ENCODE results near the gene TDRD15. TPM values are rescaled to one million over a fixed set of nuclear protein-coding genes. Genes with fewer than 3 reads are reported as not detected.

The TDRD15 gene
- total and polyA plus RNA-seq, 2 of the 13 experiments (the other 11 are each of a cell fraction or from before 2014, with no cell fraction given), result 0.12 to 0.29 TPM

- TF ChIP-seq, protein P1, sequence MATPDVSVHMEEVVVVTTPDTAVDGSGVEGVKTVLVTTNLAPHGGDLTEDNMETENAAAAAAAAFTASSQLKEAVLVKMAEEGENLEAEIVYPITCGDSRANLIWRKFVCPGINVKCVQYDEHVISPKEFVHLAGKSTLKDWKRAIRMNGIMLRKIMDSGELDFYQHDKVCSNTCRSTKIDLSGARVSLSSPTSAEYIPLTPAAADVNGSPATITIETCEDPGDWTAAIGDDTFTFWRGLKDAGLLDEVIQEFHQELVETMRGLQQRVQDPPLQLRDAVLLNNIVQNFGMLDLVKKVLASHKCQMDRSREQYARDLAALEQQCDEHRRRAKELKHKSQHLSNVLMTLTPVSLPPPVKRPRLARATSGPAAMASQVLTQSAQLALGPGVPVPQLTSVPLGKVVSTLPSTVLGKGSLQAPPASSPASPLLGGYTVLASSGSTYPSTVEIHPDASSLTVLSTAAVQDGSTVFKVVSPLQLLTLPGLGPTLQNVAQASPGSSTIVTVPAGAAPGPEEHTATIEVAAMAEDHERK (CRISPR knock-in tag; IDR thresholded peaks at IDR 0.05; ENCODE audit: low read depth), result no peak
- TF ChIP-seq TCF7L2 (IDR thresholded peaks at IDR 0.05; ENCODE audit: low read depth, low read length), result peak; percentile 75
- TF ChIP-seq, protein P2, sequence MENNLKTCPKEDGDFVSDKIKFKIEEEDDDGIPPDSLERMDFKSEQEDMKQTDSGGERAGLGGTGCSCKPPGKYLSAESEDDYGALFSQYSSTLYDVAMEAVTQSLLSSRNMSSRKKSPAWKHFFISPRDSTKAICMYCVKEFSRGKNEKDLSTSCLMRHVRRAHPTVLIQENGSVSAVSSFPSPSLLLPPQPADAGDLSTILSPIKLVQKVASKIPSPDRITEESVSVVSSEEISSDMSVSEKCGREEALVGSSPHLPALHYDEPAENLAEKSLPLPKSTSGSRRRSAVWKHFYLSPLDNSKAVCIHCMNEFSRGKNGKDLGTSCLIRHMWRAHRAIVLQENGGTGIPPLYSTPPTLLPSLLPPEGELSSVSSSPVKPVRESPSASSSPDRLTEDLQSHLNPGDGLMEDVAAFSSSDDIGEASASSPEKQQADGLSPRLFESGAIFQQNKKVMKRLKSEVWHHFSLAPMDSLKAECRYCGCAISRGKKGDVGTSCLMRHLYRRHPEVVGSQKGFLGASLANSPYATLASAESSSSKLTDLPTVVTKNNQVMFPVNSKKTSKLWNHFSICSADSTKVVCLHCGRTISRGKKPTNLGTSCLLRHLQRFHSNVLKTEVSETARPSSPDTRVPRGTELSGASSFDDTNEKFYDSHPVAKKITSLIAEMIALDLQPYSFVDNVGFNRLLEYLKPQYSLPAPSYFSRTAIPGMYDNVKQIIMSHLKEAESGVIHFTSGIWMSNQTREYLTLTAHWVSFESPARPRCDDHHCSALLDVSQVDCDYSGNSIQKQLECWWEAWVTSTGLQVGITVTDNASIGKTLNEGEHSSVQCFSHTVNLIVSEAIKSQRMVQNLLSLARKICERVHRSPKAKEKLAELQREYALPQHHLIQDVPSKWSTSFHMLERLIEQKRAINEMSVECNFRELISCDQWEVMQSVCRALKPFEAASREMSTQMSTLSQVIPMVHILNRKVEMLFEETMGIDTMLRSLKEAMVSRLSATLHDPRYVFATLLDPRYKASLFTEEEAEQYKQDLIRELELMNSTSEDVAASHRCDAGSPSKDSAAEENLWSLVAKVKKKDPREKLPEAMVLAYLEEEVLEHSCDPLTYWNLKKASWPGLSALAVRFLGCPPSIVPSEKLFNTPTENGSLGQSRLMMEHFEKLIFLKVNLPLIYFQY (CRISPR knock-in tag; IDR thresholded peaks at IDR 0.05; ENCODE audit: borderline replicate concordance), result no peak
- TF ChIP-seq ZNF124 (CRISPR knock-in tag; IDR thresholded peaks at IDR 0.05), result 0 out of 2 replicates have a peak, but pooled peaks have one; percentile 31
- no peak for TF ChIP-seq SIN3B (IDR thresholded peaks at IDR 0.05; ENCODE audit: low read length)
- no peak for TF ChIP-seq SP1 (IDR thresholded peaks at IDR 0.05)
- no peak for TF ChIP-seq SP1 (CRISPR knock-in tag; IDR thresholded peaks at IDR 0.05)
- TF ChIP-seq CBX5 (CRISPR knock-in tag; IDR thresholded peaks at IDR 0.05; ENCODE audit: borderline replicate concordance), result no peak
- no peak for TF ChIP-seq MYC (CRISPR knock-in tag; IDR thresholded peaks at IDR 0.05; ENCODE audit: borderline replicate concordance)
- TF ChIP-seq ATF7-NPFF (CRISPR knock-in tag; IDR thresholded peaks at IDR 0.05; ENCODE audit: low read depth), result no peak
- TF ChIP-seq ARID2 (CRISPR knock-in tag; IDR thresholded peaks at IDR 0.05; ENCODE audit: borderline replicate concordance), result no peak
- no peak for TF ChIP-seq ZFP90 (CRISPR knock-in tag; IDR thresholded peaks at IDR 0.05; ENCODE audit: borderline replicate concordance)
- TF ChIP-seq ZSCAN21 (CRISPR knock-in tag; IDR thresholded peaks at IDR 0.05; ENCODE audit: borderline replicate concordance), result no peak
- TF ChIP-seq NFYC (CRISPR knock-in tag; IDR thresholded peaks at IDR 0.05), result no peak
- no peak for TF ChIP-seq ZNF235 (CRISPR knock-in tag; IDR thresholded peaks at IDR 0.05; ENCODE audit: borderline replicate concordance)
Measured at GRCh38 chr2:21155365-21156136, 31.8 kb downstream of the TDRD15 start (continued).

Measured in HepG2 (cell line).